Fibroblast of mammary gland (primary cell): Measurements from ENCODE around the gene PLEKHA6.

Experiments used
- DNase-seq: peaks from one replicate; pipeline ENCODE4 v3.0.0-alpha.2; 2010; ENCODE audit warnings: low read depth
- H3K4me3 ChIP-seq: 2 replicates; pipeline ENCODE4 v1.5.1; 2011; ENCODE audit warnings: low read depth, mild to moderate bottlenecking, low read length, moderate library complexity; ENCODE audit not compliant: control insufficient read depth
- CTCF ChIP-seq: conservative IDR thresholded peaks from 2 replicates; pipeline ENCODE4 v1.5.1; 2011; ENCODE audit warnings: low read depth, low read length, inconsistent platforms; ENCODE audit not compliant: control insufficient read depth, insufficient read depth

The PLEKHA6 gene

GRCh38 chr1:204268101-204268500 is 91.6 kb downstream of the PLEKHA6 start:
- no peak for TF ChIP-seq CTCF
- no peak overlapping the region for H3K4me3 ChIP-seq
- DNase-seq, result no peak

GRCh38 chr1:204267191-204267601 is 92.5 kb downstream of the PLEKHA6 start:
- no peak for TF ChIP-seq CTCF
- H3K4me3 ChIP-seq, result no peak overlapping the region
- no peak for DNase-seq

- H3K4me3 ChIP-seq, result no peak overlapping the region
- DNase-seq, result peak; percentile 44
- no peak for TF ChIP-seq CTCF
Observed at GRCh38 chr1:204266504-204267034, 93.2 kb downstream of the PLEKHA6 start.

- no peak overlapping the region for H3K4me3 ChIP-seq
- no peak for DNase-seq
- no peak for TF ChIP-seq CTCF
Observed at GRCh38 chr1:204265665-204266064, 94.1 kb downstream of the PLEKHA6 start.

GRCh38 chr1:204264805-204265204 is 94.9 kb downstream of the PLEKHA6 start:
- DNase-seq, result no peak
- H3K4me3 ChIP-seq, result no peak overlapping the region
- TF ChIP-seq CTCF, result no peak

- DNase-seq, result no peak
- H3K4me3 ChIP-seq, result no peak overlapping the region
- TF ChIP-seq CTCF, result no peak
Observed at GRCh38 chr1:204263254-204263910, 96.3 kb downstream of the PLEKHA6 start.
